Measurements from ENCODE around the gene LAMC3. TPM values are rescaled to one million over a fixed set of nuclear protein-coding genes. Genes with fewer than 3 reads are reported as not detected.
"Not testable (repeated sequence)": the region's sequence is repeated elsewhere in the genome, so short reads cannot be mapped to it uniquely, and the experiment has no call there.

LAMC3 gene
- total RNA-seq, 1 donor from 2014 or later, result 3.0 TPM

- DNase-seq, result no peak
Measured at GRCh38 chr9:130991778-130992681, 16.9 kb upstream of the LAMC3 start.

- no peak for DNase-seq
Measured at GRCh38 chr9:130992682-130993032, 16.3 kb upstream of the LAMC3 start.

- no peak for DNase-seq
Measured at GRCh38 chr9:130993303-130994030, 15.5 kb upstream of the LAMC3 start.

- DNase-seq, result no peak
Measured at GRCh38 chr9:130994135-130995085, 14.6 kb upstream of the LAMC3 start.

- DNase-seq, result no peak
Measured at GRCh38 chr9:130995086-130996011, 13.6 kb upstream of the LAMC3 start.

GRCh38 chr9:130996205-130996604, 12.8 kb upstream of the LAMC3 start:
- no peak for DNase-seq

GRCh38 chr9:130996676-130997394, 12.1 kb upstream of the LAMC3 start:
- DNase-seq, result no peak

- no peak for DNase-seq
Measured at GRCh38 chr9:130997395-130997684, 11.6 kb upstream of the LAMC3 start.

- no peak for DNase-seq
Measured at GRCh38 chr9:130997925-130998596, 10.9 kb upstream of the LAMC3 start.

GRCh38 chr9:130998597-130999244, 10.3 kb upstream of the LAMC3 start:
- DNase-seq, result no peak

- DNase-seq, result no peak
Measured at GRCh38 chr9:130999245-130999623, 9.7 kb upstream of the LAMC3 start.

GRCh38 chr9:131000526-131000925, 8.4 kb upstream of the LAMC3 start:
- DNase-seq, result not testable (repeated sequence)

- no peak for DNase-seq
Measured at GRCh38 chr9:131001021-131001420, 8.0 kb upstream of the LAMC3 start.

GRCh38 chr9:131001990-131002389, 7.0 kb upstream of the LAMC3 start:
- no peak for DNase-seq

- no peak for DNase-seq
Measured at GRCh38 chr9:131006601-131007000, 2.4 kb upstream of the LAMC3 start.

GRCh38 chr9:131008086-131008485, 888 bp upstream of the LAMC3 start:
- no peak for DNase-seq

GRCh38 chr9:131008563-131008908, 438 bp upstream of the LAMC3 start:
- no peak for DNase-seq

GRCh38 chr9:131010482-131011273, 1.7 kb downstream of the LAMC3 start:
- DNase-seq, result no peak

Measured in occipital lobe (tissue), 2 donors.